Limb (tissue), 2 donors: ENCODE data around the gene HGFAC.
A peak's percentile ranks its signal among the peaks of the same experiment; 100 is the strongest.
"Not testable (repeated sequence)": the region's sequence is repeated elsewhere in the genome, so short reads cannot be mapped to it uniquely, and the experiment has no call there.

Experiments used
- DNase-seq, 2 donors: peaks; one replicate each; pipeline ENCODE4 v3.0.0-alpha.2; 2016; ENCODE audit errors: extremely low spot score in 2 of 2

The HGFAC gene

GRCh38 chr4:3440979-3441500, 728 bp upstream of the HGFAC start:
- DNase-seq: no peak

- DNase-seq: no peak
These were observed 741 bp downstream of the HGFAC start for GRCh38 chr4:3442460-3442958.

GRCh38 chr4:3442959-3443749, 1.4 kb downstream of the HGFAC start:
- peak in 1 of 2 donors; percentile 69 for DNase-seq

- no peak for DNase-seq
These were observed 2.1 kb downstream of the HGFAC start for GRCh38 chr4:3443750-3444309.

- DNase-seq: no peak
These were observed 2.8 kb downstream of the HGFAC start for GRCh38 chr4:3444351-3445110.

GRCh38 chr4:3445111-3445820, 3.5 kb downstream of the HGFAC start:
- no peak for DNase-seq

- DNase-seq: no peak
These were observed 4.2 kb downstream of the HGFAC start for GRCh38 chr4:3445829-3446545.

- DNase-seq: no peak
These were observed 5.0 kb downstream of the HGFAC start for GRCh38 chr4:3446631-3447320.

GRCh38 chr4:3447431-3448395, 5.9 kb downstream of the HGFAC start:
- DNase-seq: no peak

GRCh38 chr4:3449047-3449573, 7.3 kb downstream of the HGFAC start:
- DNase-seq: no peak

- no peak for DNase-seq
These were observed 8.1 kb downstream of the HGFAC start for GRCh38 chr4:3449574-3450534.

- no peak for DNase-seq
These were observed 8.9 kb downstream of the HGFAC start for GRCh38 chr4:3450643-3451042.

- no peak for DNase-seq
These were observed 10.2 kb downstream of the HGFAC start for GRCh38 chr4:3451956-3452355.

GRCh38 chr4:3452376-3452775, 10.6 kb downstream of the HGFAC start:
- no peak for DNase-seq

GRCh38 chr4:3455596-3455995, 13.8 kb downstream of the HGFAC start:
- not testable (repeated sequence) for DNase-seq

- no peak for DNase-seq
These were observed 16.6 kb downstream of the HGFAC start for GRCh38 chr4:3458371-3458770.

GRCh38 chr4:3459156-3459555, 17.4 kb downstream of the HGFAC start:
- not testable (repeated sequence) for DNase-seq

- no peak for DNase-seq
These were observed 19.2 kb downstream of the HGFAC start for GRCh38 chr4:3460926-3461325.
